ENCODE measurements around the gene CFAP251. TPM values are rescaled to one million over a fixed set of nuclear protein-coding genes. Genes with fewer than 3 reads are reported as not detected.

CFAP251 gene
- total and polyA plus RNA-seq, 2 of the 8 experiments (the other 6 are each of a cell fraction or from before 2014, with no cell fraction given): 1.8 to 2.9 TPM

DNA sequence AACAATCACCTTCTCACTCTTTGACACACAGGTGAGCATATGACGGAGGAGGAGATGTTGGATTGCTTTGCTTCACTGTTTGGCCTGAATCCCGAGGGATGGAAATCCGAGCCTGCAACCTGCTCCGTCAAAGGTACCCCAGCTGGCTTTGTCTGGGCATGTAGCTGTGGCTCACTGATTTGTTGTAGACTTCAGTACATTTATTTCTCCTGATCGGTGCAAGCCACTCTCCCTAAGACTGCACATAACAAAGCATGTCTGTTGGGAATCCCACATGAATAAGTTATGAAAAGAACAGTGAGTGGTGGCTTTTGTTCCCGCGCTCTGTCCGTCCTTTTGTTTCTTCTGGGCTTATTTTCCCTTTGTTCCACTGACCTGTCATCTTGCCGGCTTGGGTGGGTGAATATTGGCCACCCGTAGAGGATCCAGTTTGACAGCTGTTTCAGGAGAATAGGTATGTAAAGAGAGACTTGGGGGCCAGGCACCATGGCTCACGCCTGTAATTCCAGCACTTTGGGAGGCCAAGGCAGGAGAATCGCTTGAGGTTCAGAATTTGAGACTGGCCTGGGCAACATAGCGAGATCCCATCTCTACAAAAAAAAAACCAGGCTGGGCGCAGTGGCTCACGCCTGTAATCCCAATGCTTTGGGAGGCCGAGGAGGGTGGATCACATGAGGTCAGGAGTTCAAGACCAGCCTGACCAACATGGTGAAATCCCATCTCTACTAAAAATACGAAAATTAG, 83.2 kb downstream of the CFAP251 start:
- Histone ChIP-seq H3K14ac (ENCODE audit: insufficient read length) (no peak overlapping the region), H2AFZ (ENCODE audit: low read length) (peak overlapping the region; percentile 86; the same call in 1 of the 2 replicates), H2AK5ac (ENCODE audit: low read depth, low read length) (no peak overlapping the region), H2BK20ac (ENCODE audit: low read length) (no peak overlapping the region), H3K18ac (ENCODE audit: extremely low read depth, low read length) (peak overlapping the region; percentile 1; the same call in 1 of the 2 replicates), H3K9me3 (ENCODE audit: insufficient read depth in 2 of 2, low read depth in 1 of 2, low read length in 1 of 2) (no peaks in the 10 kb centered on the region), H3K4me3 (ENCODE audit: extremely low read depth in 1 of 4, insufficient read depth in 2 of 4, low read depth in 3 of 4, low read length in 4 of 4) (no peak overlapping the region), H3K27ac (ENCODE audit: low read depth, low read length) (no peak overlapping the region), H3K9ac (replicated peaks in 1 of 4; ENCODE audit: extremely low read depth in 1 of 4, low read depth in 3 of 4, low read length in 3 of 4) (no peak overlapping the region), H3K4me1 (replicated peaks in 1 of 4; ENCODE audit: control insufficient read depth in 3 of 4, insufficient read depth in 4 of 4, low read length in 3 of 4) (peaks cover 0 to 3% (median 0%) of the 10 kb centered on the region in 4 experiments; a peak in 2 of 7 replicates), H4K8ac (ENCODE audit: extremely low read depth, insufficient read depth, low read length) (no peak overlapping the region), H3K4me2 (ENCODE audit: insufficient read depth in 1 of 2, low read depth in 2 of 2, low read length in 2 of 2) (no peak overlapping the region), H2BK15ac (ENCODE audit: low read length) (no peak overlapping the region), H3K23ac (ENCODE audit: insufficient read length) (no peak overlapping the region), H3K79me2 (ENCODE audit: control insufficient read depth in 1 of 2, insufficient read depth in 2 of 2, low read length in 2 of 2) (no peaks in the 10 kb centered on the region), H4K20me1 (replicated peaks in 1 of 2; ENCODE audit: control insufficient read depth in 1 of 2, insufficient read depth in 2 of 2, low read length in 2 of 2) (no peaks in the 10 kb centered on the region), H4K5ac (ENCODE audit: insufficient read length, low read depth, low read length) (peak overlapping the region; percentile 22), H3K4ac (replicated peaks; ENCODE audit: insufficient read length, low read depth, low read length) (peak overlapping the region; percentile 65), H2BK5ac (ENCODE audit: low read depth, low read length) (peak overlapping the region; percentile 77; the same call in 1 of the 2 replicates), H4K91ac (replicated peaks; ENCODE audit: insufficient read length, low read length) (no peak overlapping the region), H3K27me3 (replicated peaks in 1 of 4; ENCODE audit: control insufficient read depth in 3 of 4, extremely low read depth in 1 of 4, insufficient read depth in 3 of 4, low read length in 3 of 4) (no peaks in the 10 kb centered on the region), H2BK12ac (ENCODE audit: low read depth, low read length) (peak overlapping the region; percentile 13; the same call in 1 of the 2 replicates), H3K56ac (replicated peaks; ENCODE audit: insufficient read length, low read depth, low read length) (no peak overlapping the region), H3K79me1 (ENCODE audit: low read depth, low read length) (no peaks in the 10 kb centered on the region), H2BK120ac (replicated peaks; ENCODE audit: low read depth, low read length) (peak overlapping the region; percentile 28), H3K36me3 (ENCODE audit: control insufficient read depth in 2 of 4, insufficient read depth in 4 of 4, low read length in 3 of 4) (no peaks in the 10 kb centered on the region), H3K23me2 (ENCODE audit: low read depth, low read length) (no peaks in the 10 kb centered on the region)
- 73% methylated on average over 17 of the region's 17 CpGs; no CpG with 5 or more reads in 1 of the 2 experiments for WGBS, 2 experiments (ENCODE audit: extremely low coverage in 1 of 2, insufficient coverage in 1 of 2, insufficient read length in 1 of 2, insufficient replicate concordance in 2 of 2, low coverage in 1 of 2, low lambda C conversion rate in 2 of 2, missing lambda C conversion rate in 1 of 2)
- DNase-seq (ENCODE audit: low read depth in 1 of 2, low spot score in 2 of 2) (no peak), FAIRE-seq (no peak)
- ChIA-PET CTCF (ENCODE audit: partially characterized antibody) (interaction anchor here (1.3 kb wide), 1 partner anchor 54 kb away, joined by 5 read pairs; no protein-coding TSS in a partner anchor), POLR2A (ENCODE audit: partially characterized antibody) (interaction anchor here (1.0 kb wide), 1 partner anchor 97 kb away, joined by 3 read pairs; no protein-coding TSS in a partner anchor)
- TF ChIP-seq EZH2 (IDR thresholded peaks at IDR 0.05; ENCODE audit: low read depth, low read length, severe bottlenecking): no peak
- TF ChIP-seq FOSL1 (IDR thresholded peaks at IDR 0.05; ENCODE audit: insufficient read depth, low read depth, low read length): no peak
- TF ChIP-seq SIN3A (conservative IDR thresholded peaks at IDR 0.05 in 1 of 2, IDR thresholded peaks at IDR 0.05 in 1 of 2; ENCODE audit: low read depth in 1 of 2, low read length in 2 of 2): 0 out of 4 replicates have a peak, but pooled peaks of 1 of the 2 experiments have one; percentile 19
- TF ChIP-seq KDM1A (IDR thresholded peaks at IDR 0.05; ENCODE audit: borderline replicate concordance, low read length): peak; percentile 79; the same call in 1 of the 2 replicates

Measured in H1 (cell line).